Measurements from ENCODE around the gene CHAF1A.

CHAF1A gene

DNA sequence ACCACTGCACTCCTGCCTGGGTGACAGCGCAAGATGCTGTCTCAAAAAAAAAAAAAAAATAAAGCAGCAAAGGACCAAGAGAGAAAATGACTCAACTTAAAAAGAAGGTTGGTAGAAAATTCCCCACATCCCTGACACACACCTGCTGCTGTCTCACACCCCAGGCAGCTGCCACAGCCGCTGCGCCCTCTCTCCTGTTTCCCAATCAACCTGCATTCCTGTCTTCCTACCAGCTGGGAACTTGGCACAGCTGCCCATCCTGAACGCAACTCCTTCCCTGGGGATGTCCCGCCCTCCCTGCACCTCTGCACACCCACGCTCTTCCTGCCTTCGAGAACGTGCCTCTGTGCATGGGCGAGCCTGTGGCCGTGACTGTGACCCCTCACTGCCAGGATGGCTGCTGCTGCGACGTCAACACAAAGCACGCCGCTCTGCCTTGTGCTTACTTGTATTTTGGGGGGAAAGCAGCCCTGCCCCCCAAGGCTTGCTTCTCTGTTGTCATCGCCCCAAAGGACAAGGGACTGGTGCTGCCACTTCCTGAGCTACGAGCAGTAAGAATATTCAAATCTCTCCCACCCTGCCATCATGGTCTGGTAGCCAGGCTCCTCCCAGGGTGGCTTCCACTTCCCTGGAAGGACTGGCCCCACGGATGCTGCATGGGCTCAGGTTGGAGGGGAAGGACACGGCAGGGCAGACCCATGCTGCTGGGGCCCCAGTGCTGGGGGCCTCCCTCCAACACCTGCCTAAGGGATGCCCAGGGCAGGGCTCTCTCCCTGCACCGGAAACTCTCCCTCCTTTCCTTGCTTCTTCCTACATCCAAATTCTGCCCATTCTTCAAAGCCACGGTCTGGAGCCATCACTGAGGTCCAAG lies 22.8 kb upstream of the CHAF1A start:
- peaks cover 9% of the 10 kb centered on the region for H3K4me1 ChIP-seq (ENCODE audit: control insufficient read depth, insufficient read depth, low read length)
- no peak overlapping the region for H3K4me3 ChIP-seq (ENCODE audit: low read depth, low read length)
- H3K9me3 ChIP-seq (ENCODE audit: control insufficient read depth, insufficient read depth, low read depth, low read length), result no peaks in the 10 kb centered on the region
- peaks cover 0 to 13% of the 10 kb centered on the region in 2 experiments; a peak in 2 of 3 replicates for H3K36me3 ChIP-seq (ENCODE audit: control insufficient read depth in 2 of 2, insufficient read depth in 1 of 2, low read length in 2 of 2)
- POLR2A ChIA-PET, result no interaction called here
- TF ChIP-seq SP2 (tag by site-specific recombination; IDR thresholded peaks at IDR 0.05) (peak; percentile 13; the same call in 1 of the 2 replicates), ZNF701 (tag by site-specific recombination; IDR thresholded peaks at IDR 0.05) (no peak), IKZF3 (tag by site-specific recombination; IDR thresholded peaks at IDR 0.05) (no peak), ZNF114 (tag by site-specific recombination; IDR thresholded peaks at IDR 0.05) (no peak), ZNF37A (tag by site-specific recombination; IDR thresholded peaks at IDR 0.05) (no peak), ZNF558 (tag by site-specific recombination; IDR thresholded peaks at IDR 0.05) (no peak), SCRT2 (tag by site-specific recombination; IDR thresholded peaks at IDR 0.05) (0 out of 2 replicates have a peak, but pooled peaks have one; percentile 17), GLI2 (tag by site-specific recombination; IDR thresholded peaks at IDR 0.05; ENCODE audit: borderline replicate concordance, low read depth) (no peak), EGR2 (tag by site-specific recombination; IDR thresholded peaks at IDR 0.05; ENCODE audit: low read depth) (peak; percentile 84), ZIC2 (tag by site-specific recombination; IDR thresholded peaks at IDR 0.05) (no peak; the same call in 1 of the 2 replicates), ZNF391 (tag by site-specific recombination; IDR thresholded peaks at IDR 0.05; ENCODE audit: borderline replicate concordance, low read depth) (no peak), ZNF837 (tag by site-specific recombination; IDR thresholded peaks at IDR 0.05) (no peak), KLF16 (tag by site-specific recombination; IDR thresholded peaks at IDR 0.05) (no peak), ZNF223 (tag by site-specific recombination; IDR thresholded peaks at IDR 0.05) (no peak), ZNF426 (tag by site-specific recombination; IDR thresholded peaks at IDR 0.05) (no peak), ZNF354C (tag by site-specific recombination; IDR thresholded peaks at IDR 0.05; ENCODE audit: borderline replicate concordance, low read depth) (no peak), ZNF311 (tag by site-specific recombination; IDR thresholded peaks at IDR 0.05; ENCODE audit: borderline replicate concordance) (no peak), ZNF341 (tag by site-specific recombination; IDR thresholded peaks at IDR 0.05; ENCODE audit: low read depth) (no peak), ZNF155 (tag by site-specific recombination; IDR thresholded peaks at IDR 0.05) (no peak), ZFHX2 (tag by site-specific recombination; conservative IDR thresholded peaks at IDR 0.05) (peak; percentile 92)
- TF ChIP-seq, protein P1, sequence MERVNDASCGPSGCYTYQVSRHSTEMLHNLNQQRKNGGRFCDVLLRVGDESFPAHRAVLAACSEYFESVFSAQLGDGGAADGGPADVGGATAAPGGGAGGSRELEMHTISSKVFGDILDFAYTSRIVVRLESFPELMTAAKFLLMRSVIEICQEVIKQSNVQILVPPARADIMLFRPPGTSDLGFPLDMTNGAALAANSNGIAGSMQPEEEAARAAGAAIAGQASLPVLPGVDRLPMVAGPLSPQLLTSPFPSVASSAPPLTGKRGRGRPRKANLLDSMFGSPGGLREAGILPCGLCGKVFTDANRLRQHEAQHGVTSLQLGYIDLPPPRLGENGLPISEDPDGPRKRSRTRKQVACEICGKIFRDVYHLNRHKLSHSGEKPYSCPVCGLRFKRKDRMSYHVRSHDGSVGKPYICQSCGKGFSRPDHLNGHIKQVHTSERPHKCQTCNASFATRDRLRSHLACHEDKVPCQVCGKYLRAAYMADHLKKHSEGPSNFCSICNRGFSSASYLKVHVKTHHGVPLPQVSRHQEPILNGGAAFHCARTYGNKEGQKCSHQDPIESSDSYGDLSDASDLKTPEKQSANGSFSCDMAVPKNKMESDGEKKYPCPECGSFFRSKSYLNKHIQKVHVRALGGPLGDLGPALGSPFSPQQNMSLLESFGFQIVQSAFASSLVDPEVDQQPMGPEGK (tag by site-specific recombination; IDR thresholded peaks at IDR 0.05), result 0 out of 2 replicates have a peak, but pooled peaks have one; percentile 11
- H3K27ac ChIP-seq (ENCODE audit: extremely low read depth, low read depth, low read length), result no peak overlapping the region
- CTCF ChIA-PET, result no interaction called here

DNA sequence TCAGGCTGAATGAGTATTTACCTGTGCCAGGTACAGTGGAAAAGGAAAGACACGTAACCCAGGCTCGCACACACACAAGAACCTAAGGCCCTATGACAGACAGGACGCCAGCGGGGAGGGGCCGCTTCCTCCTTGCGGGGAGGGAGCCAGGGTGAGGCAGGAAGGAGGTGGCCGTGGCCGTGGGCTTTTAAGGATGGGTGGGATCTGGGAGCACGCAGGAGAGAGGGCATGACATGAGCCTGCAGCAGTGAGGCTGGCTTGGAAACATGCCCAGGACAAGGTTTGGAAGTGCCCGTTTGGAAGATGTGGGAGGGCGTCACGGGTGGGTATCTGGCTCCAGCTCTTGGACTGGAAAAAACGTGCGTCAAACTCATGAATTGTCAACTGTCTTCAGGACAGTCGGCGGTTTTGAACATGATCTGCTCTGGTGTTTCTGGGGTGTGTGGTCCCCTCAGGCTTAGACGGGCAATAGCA lies 22.1 kb upstream of the CHAF1A start:
- no peak overlapping the region for H3K27ac ChIP-seq (ENCODE audit: extremely low read depth, low read depth, low read length)
- H3K4me1 ChIP-seq (ENCODE audit: control insufficient read depth, insufficient read depth, low read length), result peaks cover 9% of the 10 kb centered on the region
- H3K4me3 ChIP-seq (ENCODE audit: low read depth, low read length), result no peak overlapping the region
- H3K36me3 ChIP-seq (ENCODE audit: control insufficient read depth in 2 of 2, insufficient read depth in 1 of 2, low read length in 2 of 2), result peaks cover 0 to 13% of the 10 kb centered on the region in 2 experiments; a peak in 2 of 3 replicates
- CTCF ChIA-PET, result interaction anchor here (1.6 kb wide), 1 partner anchor 27 kb away, joined by 6 read pairs; no protein-coding TSS in a partner anchor
- POLR2A ChIA-PET, result interaction anchor here (0.6 kb wide), 1 partner anchor 10 kb away, joined by 3 read pairs; no protein-coding TSS in a partner anchor
- H3K9me3 ChIP-seq (ENCODE audit: control insufficient read depth, insufficient read depth, low read depth, low read length), result no peaks in the 10 kb centered on the region
- TF ChIP-seq, protein P2, sequence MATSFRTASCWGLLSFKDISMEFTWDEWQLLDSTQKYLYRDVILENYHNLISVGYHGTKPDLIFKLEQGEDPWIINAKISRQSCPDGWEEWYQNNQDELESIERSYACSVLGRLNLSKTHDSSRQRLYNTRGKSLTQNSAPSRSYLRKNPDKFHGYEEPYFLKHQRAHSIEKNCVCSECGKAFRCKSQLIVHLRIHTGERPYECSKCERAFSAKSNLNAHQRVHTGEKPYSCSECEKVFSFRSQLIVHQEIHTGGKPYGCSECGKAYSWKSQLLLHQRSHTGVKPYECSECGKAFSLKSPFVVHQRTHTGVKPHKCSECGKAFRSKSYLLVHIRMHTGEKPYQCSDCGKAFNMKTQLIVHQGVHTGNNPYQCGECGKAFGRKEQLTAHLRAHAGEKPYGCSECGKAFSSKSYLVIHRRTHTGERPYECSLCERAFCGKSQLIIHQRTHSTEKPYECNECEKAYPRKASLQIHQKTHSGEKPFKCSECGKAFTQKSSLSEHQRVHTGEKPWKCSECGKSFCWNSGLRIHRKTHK (tag by site-specific recombination; IDR thresholded peaks at IDR 0.05), result no peak
- TF ChIP-seq EGR2 (tag by site-specific recombination; IDR thresholded peaks at IDR 0.05; ENCODE audit: low read depth) (peak; percentile 33; the same call in 1 of the 2 replicates), ZNF426 (tag by site-specific recombination; IDR thresholded peaks at IDR 0.05) (no peak), HOXA7 (CRISPR knock-in tag; IDR thresholded peaks at IDR 0.05; ENCODE audit: borderline replicate concordance) (no peak), ZNF596 (tag by site-specific recombination; IDR thresholded peaks at IDR 0.05) (no peak), ZFHX2 (tag by site-specific recombination; conservative IDR thresholded peaks at IDR 0.05) (peak; percentile 63), ZNF558 (tag by site-specific recombination; IDR thresholded peaks at IDR 0.05) (no peak), ZNF2 (tag by site-specific recombination; IDR thresholded peaks at IDR 0.05) (no peak), ZNF140 (tag by site-specific recombination; IDR thresholded peaks at IDR 0.05) (no peak)
- TF ChIP-seq, protein P3, sequence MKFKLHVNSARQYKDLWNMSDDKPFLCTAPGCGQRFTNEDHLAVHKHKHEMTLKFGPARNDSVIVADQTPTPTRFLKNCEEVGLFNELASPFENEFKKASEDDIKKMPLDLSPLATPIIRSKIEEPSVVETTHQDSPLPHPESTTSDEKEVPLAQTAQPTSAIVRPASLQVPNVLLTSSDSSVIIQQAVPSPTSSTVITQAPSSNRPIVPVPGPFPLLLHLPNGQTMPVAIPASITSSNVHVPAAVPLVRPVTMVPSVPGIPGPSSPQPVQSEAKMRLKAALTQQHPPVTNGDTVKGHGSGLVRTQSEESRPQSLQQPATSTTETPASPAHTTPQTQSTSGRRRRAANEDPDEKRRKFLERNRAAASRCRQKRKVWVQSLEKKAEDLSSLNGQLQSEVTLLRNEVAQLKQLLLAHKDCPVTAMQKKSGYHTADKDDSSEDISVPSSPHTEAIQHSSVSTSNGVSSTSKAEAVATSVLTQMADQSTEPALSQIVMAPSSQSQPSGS (tag by site-specific recombination; IDR thresholded peaks at IDR 0.05; ENCODE audit: low read depth), result no peak
- TF ChIP-seq, protein P4, sequence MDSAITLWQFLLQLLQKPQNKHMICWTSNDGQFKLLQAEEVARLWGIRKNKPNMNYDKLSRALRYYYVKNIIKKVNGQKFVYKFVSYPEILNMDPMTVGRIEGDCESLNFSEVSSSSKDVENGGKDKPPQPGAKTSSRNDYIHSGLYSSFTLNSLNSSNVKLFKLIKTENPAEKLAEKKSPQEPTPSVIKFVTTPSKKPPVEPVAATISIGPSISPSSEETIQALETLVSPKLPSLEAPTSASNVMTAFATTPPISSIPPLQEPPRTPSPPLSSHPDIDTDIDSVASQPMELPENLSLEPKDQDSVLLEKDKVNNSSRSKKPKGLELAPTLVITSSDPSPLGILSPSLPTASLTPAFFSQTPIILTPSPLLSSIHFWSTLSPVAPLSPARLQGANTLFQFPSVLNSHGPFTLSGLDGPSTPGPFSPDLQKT (IDR thresholded peaks at IDR 0.05; ENCODE audit: borderline replicate concordance, low read depth, low read length), result no peak

Measured in HEK293 (cell line).